ENCODE results near the gene GMCL2.

GMCL2 gene

GRCh38 chr5:178141550-178141949, 45.6 kb downstream of the GMCL2 start:
- peaks cover 3% of the 10 kb centered on the region for H3K79me2 ChIP-seq (ENCODE audit: control insufficient read depth, insufficient read depth, low read length, unreplicated experiment)
- H3K27ac ChIP-seq (ENCODE audit: low read depth, low read length), result no peak overlapping the region
- H3K4me1 ChIP-seq (ENCODE audit: control insufficient read depth, insufficient read depth, low read length, unreplicated experiment), result no peaks in the 10 kb centered on the region
- no peak overlapping the region for H2AFZ ChIP-seq (ENCODE audit: low read length, unreplicated experiment)
- no peak overlapping the region for H3K4me3 ChIP-seq (ENCODE audit: low read depth, low read length)
- H3K36me3 ChIP-seq (ENCODE audit: insufficient read depth, low read length), result peaks cover under 1% of the 10 kb centered on the region; the same call in 1 of the 2 replicates
- no peaks in the 10 kb centered on the region for H3K27me3 ChIP-seq (ENCODE audit: insufficient read depth, low read length)

GRCh38 chr5:178137991-178138390, 49.2 kb downstream of the GMCL2 start:
- Histone ChIP-seq H3K4me3 (ENCODE audit: low read depth, low read length) (no peak overlapping the region), H3K4me1 (ENCODE audit: control insufficient read depth, insufficient read depth, low read length, unreplicated experiment) (no peaks in the 10 kb centered on the region), H3K79me2 (ENCODE audit: control insufficient read depth, insufficient read depth, low read length, unreplicated experiment) (peaks cover 3% of the 10 kb centered on the region), H3K27me3 (ENCODE audit: insufficient read depth, low read length) (no peaks in the 10 kb centered on the region), H3K27ac (ENCODE audit: low read depth, low read length) (no peak overlapping the region), H3K36me3 (ENCODE audit: insufficient read depth, low read length) (no peaks in the 10 kb centered on the region), H2AFZ (ENCODE audit: low read length, unreplicated experiment) (no peak overlapping the region)

GRCh38 chr5:178136990-178137389, 50.2 kb downstream of the GMCL2 start:
- H3K4me1 ChIP-seq (ENCODE audit: control insufficient read depth, insufficient read depth, low read length, unreplicated experiment), result no peaks in the 10 kb centered on the region
- H3K4me3 ChIP-seq (ENCODE audit: low read depth, low read length), result no peak overlapping the region
- no peaks in the 10 kb centered on the region for H3K27me3 ChIP-seq (ENCODE audit: insufficient read depth, low read length)
- H3K36me3 ChIP-seq (ENCODE audit: insufficient read depth, low read length), result no peaks in the 10 kb centered on the region
- peaks cover 3% of the 10 kb centered on the region for H3K79me2 ChIP-seq (ENCODE audit: control insufficient read depth, insufficient read depth, low read length, unreplicated experiment)
- no peak overlapping the region for H3K27ac ChIP-seq (ENCODE audit: low read depth, low read length)
- H2AFZ ChIP-seq (ENCODE audit: low read length, unreplicated experiment), result no peak overlapping the region
